Astrocyte of the hippocampus (primary cell): ENCODE measurements around the gene HS6ST3.

Experiments
- DNase-seq: peaks from one replicate; pipeline ENCODE4 v3.0.0; 2011; ENCODE audit warnings: low read depth, low spot score

Gene HS6ST3

DNA sequence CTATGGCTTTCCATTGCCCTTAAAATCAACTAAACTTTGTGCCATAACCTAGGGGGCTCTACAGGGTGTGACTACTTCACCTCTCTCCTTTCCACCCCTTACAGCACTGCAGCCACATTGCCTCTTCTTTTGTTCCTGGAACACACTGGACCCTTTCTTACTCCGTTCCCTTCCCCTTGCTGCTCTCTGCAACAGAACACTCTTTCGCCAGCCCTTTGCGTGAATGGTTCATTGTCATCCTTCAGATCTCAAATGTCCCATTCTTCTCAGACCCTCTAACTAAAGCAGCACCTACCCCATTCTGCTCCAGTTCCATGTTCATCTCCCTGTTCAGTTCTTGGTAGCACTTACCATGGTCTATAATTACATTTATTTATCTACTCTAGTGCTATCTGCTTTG, 696.1 kb downstream of the HS6ST3 start:
- DNase-seq = no peak

DNA sequence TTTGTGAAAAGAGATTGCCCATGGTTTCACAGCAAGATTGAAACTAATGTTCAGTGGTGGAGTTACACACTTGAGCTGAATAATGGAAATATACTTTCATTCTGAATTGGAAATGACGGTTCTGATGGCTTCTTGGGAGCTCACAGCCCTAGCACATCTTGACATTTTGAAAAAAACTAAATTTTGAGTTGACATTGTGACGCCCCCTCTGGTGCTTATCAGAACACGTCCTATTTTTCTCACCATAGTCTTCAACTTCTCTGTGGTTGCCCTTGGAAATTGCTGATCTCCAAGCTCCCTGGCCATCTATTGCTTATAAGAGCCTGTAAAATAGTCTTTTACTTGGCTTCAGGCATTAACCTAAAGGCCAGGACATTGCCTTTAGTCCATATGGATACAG, 702.3 kb downstream of the HS6ST3 start:
- DNase-seq = no peak

DNA sequence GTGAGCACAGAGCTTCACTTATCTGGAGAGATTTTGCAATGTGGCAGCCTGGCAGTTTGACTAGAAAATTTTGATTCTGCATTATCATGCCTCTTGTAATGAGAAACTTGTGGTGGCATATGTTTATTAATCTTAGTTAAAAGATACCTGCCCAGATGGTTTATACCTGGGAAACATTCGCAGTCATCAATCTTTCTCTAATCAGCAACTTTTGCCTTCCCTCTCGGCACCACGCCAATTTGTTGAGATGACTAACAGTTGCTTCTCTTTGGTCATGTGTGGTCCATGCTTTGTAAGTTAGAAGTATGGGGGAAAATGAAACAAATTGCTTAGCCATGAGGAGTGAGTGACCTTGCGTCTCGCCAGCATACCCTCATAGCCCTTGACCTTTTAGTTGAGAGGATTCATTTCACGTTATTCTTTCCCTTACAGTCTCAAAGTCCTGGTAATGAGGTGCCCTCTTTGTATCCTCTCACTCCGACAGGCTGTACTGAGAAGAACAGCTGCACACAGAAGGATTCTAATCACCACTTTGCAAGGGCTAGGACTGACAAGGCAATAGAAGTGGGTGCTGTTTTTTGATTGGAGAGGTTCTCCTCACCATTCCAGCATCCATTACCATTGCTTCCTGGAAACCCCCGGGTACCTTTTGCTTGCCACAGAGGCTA, 703.0 kb downstream of the HS6ST3 start:
- DNase-seq = no peak

DNA sequence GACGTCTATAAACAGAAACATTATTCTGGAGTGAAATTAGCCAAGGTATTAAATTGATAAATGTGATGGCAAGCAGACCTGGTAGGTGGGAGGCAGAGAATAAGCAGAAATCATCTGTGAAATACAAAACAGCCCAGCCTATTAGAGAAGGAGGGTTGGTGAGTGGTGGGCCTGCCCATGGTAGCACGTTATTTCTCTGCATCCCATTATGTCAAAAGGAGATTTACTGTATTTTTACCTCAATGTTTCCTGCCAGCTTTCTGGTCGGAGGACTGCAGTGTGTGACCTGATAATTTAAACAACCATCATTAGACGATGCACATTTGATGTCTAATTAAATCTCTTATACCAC, 703.5 kb downstream of the HS6ST3 start:
- DNase-seq = no peak

DNA sequence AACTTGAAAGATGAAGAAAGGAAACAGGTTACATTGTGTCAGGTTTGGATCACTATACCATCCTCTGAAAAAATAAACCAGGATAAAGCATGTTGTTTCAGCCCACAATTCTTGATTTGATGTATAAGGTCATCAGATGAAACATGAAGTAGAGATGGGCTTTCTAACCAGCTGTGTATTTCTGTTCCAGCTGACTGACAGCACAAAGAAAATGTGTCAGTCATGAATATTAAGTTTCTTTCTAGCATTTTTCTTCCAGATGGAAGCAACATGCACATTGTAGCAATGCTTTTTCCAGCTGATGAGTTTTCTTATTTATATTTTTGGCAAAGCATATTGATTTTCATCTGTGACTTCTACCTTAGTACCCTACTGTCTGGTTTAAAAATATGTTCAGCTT, 704.8 kb downstream of the HS6ST3 start:
- no peak for DNase-seq

DNA sequence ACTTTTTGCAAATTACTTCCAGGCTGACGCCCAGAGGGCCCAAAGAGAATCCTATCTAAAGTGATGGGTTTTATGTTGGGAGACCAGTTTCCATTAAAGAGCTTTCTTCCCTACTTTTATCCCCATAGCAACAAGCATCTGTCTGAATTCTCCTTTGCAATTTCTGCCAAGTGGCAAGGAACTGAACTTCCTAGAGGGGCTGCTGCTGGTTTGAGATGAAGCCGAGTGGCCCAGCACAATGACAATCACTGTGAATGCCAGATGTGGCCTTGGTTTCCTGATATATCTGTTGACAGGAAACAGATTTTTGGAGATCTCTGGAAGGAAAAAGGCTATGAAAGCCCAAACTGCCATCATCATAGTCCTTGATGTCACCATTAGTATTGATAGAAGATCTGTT, 705.8 kb downstream of the HS6ST3 start:
- no peak for DNase-seq

DNA sequence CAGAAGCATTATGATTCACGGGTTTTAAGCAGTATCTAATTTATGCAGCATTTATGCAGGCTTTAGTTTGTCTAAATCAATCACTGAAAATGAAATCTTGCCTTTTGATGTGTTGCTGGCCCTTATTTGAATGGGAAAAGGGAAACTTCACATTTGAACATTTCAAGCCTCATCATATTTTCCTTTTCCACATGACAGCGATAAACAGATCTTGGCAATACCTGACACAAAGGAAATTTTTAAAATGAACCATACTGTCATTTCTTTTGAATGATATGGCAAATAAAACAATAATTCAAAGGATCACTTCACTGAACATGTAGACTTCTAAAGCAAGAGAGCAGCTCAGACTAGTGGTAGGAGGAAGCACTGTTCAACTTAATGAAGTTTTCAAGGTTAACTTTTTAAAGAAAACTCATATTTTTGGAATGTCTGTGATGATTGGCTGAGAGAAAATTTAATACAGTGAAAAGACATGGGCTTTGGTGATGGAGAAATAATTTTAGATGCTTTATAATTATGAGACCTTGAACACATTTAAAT, 706.3 kb downstream of the HS6ST3 start:
- no peak for DNase-seq

DNA sequence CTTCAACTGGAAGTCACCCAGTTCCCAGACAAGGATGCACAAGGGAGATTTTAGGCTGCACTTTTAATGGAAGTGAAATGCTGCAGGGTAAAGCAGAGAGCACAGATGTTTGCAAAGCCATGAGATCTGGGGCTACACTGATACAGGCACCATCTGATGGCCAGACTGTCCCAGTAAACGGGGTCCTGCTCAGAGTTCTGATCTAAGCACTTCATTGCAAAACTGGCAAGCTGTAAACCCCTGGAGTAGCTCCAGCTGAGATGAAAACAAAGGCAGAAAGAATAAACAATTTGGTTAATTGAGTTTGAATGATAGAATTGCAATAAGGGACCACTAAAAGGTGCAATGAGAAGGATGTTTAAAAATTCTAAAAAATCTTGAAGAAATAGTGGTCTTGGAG, 707.2 kb downstream of the HS6ST3 start:
- no peak for DNase-seq

DNA sequence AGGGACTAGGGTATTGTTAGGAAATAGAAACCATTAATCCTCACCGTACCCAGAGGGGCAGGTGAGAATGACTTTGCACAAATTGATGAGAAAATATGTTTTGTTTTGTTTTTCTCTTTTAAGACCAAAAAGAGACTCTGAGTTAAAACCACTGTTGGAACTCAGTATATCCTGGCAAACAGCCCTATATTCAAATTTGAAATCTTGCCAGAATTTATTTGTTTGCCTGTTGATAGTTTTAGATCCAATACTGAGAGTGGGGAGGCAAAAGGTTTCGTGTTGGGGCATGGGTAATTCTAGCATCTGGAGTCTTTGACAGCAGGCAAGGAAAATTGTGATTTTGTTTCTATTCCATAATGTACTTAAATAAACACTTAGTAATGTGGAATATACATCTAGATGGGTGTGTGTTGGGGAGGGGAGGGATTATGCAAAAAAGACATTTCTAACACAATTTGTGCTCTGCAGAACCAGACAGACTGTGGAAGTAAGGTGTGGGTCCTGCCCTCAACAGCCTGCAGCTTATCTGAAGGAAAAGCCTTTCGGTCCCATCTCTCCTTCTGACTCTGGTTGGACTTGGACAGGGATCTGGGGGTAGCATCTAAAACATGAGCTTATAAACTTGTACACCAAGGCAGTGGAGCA, 713.7 kb downstream of the HS6ST3 start:
- no peak for DNase-seq

DNA sequence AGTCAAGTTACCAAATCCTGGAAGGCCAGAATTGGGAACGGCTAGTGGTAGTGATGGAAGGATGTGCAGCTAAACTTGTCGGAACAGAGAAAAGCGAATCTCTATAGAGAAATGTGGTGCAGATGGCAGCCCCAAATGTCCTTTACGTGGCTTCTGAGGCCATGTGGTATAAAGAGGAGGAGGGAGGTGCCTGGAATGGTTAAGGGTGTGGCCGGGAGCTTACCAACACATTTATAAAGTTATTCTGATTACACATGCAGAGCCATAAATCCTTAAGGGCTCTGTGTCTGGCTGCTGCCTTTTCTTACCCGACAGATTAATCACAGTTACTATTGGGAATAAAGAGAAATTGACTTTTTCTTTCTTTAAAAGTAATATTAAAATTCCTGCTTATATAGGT, 714.3 kb downstream of the HS6ST3 start:
- DNase-seq = no peak

DNA sequence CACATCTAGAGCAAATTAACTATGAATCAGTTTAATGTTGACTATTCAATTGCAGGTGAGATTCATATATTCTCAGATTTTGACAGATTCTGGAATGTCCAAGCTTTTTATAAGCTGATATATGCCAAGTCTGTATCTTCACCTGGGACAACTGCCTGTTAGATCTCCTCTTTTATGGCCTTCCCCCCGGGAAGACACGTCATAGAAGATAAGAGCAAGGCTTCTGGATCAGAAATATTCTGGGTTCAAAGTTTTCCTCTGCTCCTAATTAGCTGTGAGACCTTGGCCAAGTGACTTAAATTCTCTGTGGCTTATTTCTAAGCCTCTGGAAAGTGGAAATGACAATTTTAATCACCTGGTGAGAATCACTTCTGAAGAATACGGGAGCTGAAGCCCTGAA, 716.8 kb downstream of the HS6ST3 start:
- no peak for DNase-seq

DNA sequence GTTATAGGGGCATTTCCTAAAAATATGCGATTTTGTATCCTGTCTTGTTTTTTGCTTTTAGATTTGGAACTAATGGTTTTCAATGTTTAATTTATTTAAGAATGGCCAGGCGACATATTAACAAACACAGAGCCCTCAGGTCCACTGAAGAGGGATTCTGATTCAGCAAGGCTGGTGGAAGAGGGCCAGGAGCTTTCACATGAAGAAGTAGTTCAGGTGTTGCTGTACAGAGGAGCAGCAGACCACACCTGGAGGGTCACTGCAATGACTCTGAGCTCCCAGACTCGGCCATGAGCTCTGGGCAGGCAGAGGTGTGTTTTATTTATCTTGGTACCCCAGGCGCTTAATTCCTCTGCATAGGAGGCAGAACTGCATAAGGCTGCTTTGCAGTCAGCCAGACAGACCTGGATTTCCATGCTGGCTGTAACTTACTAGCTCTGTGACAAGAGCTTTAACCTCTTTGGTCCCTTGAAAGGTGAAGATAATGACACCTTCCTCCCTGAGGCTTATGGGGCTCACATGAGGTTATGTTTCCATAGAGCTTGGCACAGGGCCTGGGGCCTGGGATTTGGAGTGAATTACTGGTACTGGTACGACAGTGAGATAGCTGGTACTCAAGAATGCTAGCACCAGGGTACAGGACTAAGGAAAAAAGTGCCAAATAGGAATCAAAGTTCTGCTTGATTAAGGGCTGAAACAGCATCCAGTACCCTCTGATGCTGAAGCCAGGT, 719.6 kb downstream of the HS6ST3 start:
- DNase-seq = no peak

DNA sequence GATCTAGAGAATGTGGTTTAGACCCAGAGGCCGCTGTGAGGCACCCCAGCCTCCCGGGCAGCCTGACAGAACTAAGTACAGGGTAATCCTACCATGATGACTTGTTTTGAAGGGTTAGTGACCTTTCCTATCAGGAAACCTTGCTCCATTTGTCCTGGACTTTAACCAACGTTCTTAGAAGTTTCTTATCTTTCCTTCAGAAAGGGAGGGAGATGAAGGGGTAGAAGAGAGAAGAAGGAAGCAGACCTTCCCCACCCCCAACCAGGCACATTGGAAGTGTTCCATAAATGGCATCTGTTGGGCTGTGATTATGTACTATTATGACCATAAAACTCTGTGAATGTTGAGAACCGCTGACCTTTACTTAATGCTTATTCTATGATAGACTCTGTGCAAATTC, 720.2 kb downstream of the HS6ST3 start:
- DNase-seq = no peak

DNA sequence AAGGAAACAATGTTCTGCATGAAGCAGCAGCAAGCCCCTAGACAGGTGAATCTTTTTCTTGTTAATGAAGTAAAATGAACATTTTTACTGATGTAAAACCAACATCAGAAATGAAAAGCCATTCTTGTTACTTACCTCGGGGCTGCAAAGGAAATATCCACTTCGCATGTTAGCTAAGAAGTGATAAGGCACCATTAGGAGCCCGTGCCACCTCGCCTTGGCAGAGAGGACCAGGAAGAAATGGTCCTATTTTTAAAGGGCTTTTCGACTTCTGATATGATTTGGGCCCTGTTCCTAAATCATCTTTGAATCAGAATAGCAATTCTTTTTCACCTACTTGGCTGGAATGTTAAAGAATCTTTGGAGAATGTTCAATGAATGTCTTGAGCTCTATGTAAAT, 721.1 kb downstream of the HS6ST3 start:
- DNase-seq = no peak

DNA sequence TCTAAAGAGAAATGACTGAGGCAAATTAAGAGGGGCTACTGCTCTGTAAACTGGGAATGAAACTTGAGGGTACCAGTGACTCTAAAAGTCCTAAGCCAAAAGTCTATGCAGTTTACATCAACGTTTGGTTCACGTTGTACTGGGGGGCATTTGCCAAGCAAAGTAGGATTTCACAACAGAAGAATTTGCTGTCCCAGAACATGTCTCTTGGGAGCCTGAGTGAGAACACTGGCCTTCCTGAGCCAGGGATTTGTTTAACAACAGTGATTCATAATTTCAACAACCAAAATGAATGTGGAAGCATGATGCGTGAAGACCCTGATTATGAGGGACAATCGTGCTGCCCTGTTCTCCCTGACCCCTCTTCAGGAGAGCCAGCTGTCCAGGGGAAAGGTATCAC, 726.4 kb downstream of the HS6ST3 start:
- no peak for DNase-seq

DNA sequence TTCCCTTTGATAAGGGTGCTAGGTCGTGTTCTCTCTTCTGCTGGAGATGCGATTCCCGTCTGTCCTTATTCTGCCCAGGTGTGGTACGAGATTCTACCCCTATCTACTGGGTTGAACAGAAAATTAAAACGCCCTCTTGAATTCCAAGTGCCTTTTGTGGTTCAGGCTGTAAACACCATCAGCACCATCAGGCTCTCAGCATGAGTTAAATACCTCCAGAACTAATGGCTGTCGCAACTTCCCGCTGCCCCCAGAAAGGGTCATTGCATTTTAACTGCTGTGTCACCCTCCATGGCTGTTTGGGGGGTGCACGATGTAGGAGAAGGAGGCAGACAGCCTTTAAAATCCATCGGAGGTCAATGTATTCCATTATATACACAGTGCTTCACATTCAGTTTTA, 727.0 kb downstream of the HS6ST3 start:
- DNase-seq = no peak

DNA sequence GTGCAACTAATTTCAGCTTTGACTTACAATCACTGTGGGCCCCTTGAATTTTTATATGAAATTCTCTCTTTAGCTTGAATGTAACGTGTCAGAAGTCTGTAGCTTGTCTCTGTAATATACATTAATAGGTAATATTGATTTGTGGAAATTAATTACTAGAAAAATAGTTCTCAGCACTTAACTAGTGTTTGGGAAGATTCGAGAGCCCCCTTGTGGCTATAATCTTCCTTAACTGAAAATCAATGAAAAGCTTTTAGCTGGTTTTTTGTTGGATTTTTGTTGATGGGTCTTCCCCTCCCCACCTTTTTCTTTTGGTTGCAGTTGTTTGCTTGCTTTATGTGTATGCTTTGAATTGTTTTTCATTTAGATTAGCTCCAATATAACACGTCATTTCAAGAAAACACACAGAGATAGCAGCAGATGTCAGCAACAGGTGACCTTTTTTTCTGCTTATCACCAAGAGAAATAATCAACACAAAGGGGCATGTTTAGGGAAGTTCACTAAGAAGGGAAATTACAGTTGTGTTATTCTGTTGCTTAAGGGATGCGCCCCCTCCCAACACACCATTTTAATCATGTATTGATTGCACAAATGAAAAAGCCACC, 727.5 kb downstream of the HS6ST3 start:
- DNase-seq = peak; percentile 38

DNA sequence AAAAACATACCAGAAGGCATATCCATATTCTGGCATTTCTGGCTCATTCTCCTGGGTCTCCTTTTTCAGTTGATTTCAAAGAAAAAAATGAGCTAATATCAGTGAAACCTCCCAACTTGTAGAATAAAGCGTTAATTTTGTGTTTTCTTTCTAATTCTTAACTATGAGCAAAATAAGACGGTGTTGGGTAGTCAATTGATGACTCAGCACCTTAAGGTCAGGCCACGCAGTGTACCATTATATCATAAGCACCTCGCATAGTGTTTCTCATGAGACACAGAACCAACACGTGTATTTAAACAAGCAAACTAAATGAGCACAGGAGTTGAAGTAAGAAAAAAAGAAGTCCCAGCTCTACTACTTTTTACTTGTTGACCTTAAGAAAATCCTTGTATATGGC, 729.5 kb downstream of the HS6ST3 start:
- DNase-seq = no peak

DNA sequence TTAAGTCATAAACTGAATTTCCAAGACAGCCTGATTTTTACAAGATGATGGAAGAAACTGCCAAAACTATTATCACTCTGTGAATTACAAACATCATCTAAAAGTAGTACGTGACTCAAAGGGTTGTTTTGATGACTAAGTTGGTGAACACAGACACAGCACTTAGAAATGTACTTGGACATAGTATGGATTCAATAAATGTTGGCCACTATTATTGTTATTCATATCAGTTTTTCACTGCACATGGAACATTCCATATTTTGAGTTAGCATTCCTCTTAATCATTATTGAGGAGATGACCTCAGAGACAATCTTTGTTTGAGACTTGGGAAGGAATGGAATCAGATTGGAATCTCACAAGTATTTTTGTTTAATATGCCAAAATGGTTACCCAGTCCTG, 731.5 kb downstream of the HS6ST3 start:
- DNase-seq = no peak

DNA sequence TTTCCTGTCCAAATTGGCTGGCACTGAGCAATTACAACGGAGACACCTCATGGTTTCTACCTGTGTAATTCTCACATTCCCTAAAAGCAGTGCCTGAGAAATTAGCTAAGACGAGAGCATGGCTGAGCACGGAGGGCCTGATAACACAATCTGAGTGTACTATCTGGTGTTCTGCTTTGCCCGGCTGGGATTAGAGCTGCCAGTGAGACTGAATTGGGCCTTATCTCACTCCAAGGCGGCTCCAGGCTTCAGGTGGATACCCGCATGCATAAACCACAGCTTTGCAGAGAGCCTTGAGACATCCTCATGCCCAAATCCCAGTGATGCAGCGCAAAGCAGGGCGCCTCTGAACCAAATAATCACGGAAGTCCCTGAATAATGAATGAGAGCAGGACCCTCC, 732.1 kb downstream of the HS6ST3 start:
- no peak for DNase-seq

DNA sequence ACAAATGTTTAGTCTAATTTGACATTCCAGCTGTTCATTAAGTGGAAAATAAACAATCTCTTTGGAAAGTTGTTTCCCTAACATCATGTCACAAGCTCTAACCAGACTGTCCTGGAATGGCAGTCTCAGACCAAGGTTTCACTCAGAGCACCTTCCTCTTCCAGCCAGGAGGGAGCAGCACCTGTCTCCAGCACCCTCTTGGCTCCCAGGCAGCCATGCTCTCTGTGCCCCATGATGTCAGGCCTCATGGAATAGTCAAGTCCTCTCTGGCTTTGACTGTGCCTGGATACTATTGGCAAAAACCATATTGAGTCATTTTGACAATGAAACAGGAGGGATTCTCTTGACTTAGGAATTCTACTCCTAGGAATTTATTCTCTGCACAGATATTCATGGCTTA, 733.0 kb downstream of the HS6ST3 start:
- DNase-seq = peak; percentile 16

DNA sequence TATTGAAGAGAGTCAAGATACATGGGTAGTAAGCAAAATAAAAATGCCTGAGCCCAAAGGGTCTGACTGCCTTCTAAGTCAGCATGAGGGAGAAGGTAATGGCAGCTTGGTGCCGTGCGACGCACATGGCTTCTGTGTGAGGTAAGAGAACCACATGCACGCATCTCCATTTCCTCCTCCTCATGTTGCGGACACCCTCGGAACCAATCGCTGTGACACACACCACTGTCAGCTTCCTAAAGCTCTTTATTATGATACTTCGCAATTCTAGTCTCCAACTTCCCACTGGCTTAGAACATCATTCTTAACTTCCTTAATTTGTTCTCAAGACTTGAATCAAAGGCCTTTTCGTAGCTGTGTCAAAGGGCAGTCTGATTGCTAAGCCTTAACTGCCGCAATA, 734.2 kb downstream of the HS6ST3 start:
- DNase-seq = no peak

DNA sequence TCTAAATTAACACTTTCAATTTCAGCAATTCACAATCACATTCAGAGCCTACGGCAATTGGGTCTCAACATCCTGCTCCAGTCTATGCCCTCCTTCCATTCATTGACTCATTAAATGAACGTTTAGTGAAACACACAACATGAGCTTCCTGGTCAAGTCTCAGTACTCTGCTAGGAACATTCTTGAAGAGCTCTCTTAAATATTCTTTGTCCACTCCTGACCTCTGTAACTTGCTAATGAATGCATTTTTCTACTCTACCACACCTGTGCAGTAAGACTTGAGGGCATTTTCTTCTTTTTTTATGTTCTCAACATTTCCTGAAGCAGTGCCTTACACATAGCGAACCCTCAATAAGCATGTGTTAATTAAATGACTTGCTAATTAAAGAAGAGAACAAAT, 735.7 kb downstream of the HS6ST3 start:
- DNase-seq = no peak
